GM23338 (cell line): ENCODE data around the gene CRYBG1. TPM values are rescaled to one million over a fixed set of nuclear protein-coding genes. Genes with fewer than 3 reads are reported as not detected.

Experiments used
- ATAC-seq: fragments of 200-7000 bp; cut with Tn5 transposase; 3 replicates; pipeline ENCODE4 v1.9.1; 2020
- DNase-seq: peaks from one replicate; pipeline ENCODE4 v3.0.0-alpha.2; 2015; ENCODE audit warnings: low spot score
- H2AFZ ChIP-seq: fragments of 200-600 bp; sonication (generic); 2 replicates; pipeline ENCODE4 v1.8.0; 2016; ENCODE audit warnings: antibody characterized with exemption, mild to moderate bottlenecking, moderate library complexity
- H3F3A ChIP-seq: fragments of 200-600 bp; sonication (generic); replicated peaks from 2 replicates; pipeline ENCODE4 v1.8.0; 2017; ENCODE audit warnings: antibody characterized with exemption, mixed run types, low read depth
- H3K27ac ChIP-seq: fragments of 200-600 bp; sonication (generic); 2 replicates; pipeline ENCODE4 v1.6.1; 2016; ENCODE audit warnings: low read depth
- H3K27me3 ChIP-seq: fragments of 200-600 bp; sonication (generic); 2 replicates; pipeline ENCODE4 v1.8.0; 2016; ENCODE audit warnings: mild to moderate bottlenecking, mixed run types, moderate library complexity; ENCODE audit not compliant: insufficient read depth
- H3K36me3 ChIP-seq: fragments of 200-600 bp; sonication (generic); 2 replicates; pipeline ENCODE4 v1.8.0; 2016; ENCODE audit warnings: mild to moderate bottlenecking; ENCODE audit not compliant: insufficient read depth
- H3K4me1 ChIP-seq: fragments of 200-600 bp; sonication (generic); 2 replicates; pipeline ENCODE4 v1.8.0; 2016; ENCODE audit warnings: mild to moderate bottlenecking, moderate library complexity; ENCODE audit not compliant: insufficient read depth
- H3K4me2 ChIP-seq: fragments of 200-600 bp; sonication (generic); 2 replicates; pipeline ENCODE4 v1.7.1; 2017; ENCODE audit warnings: mixed run types
- H3K4me3 ChIP-seq: fragments of 200-600 bp; sonication (generic); 2 replicates; pipeline ENCODE4 v1.6.1; 2016; ENCODE audit warnings: mixed run types
- H3K79me2 ChIP-seq: fragments of 200-600 bp; sonication (generic); replicated peaks from 2 replicates; pipeline ENCODE4 v1.8.0; 2017; ENCODE audit warnings: mild to moderate bottlenecking; ENCODE audit not compliant: insufficient read depth
- H3K9me2 ChIP-seq: fragments of 200-600 bp; sonication (generic); 2 replicates; pipeline ENCODE4 v1.8.0; 2017; ENCODE audit not compliant: insufficient read depth
- H4K20me1 ChIP-seq: fragments of 200-600 bp; sonication (generic); replicated peaks from 2 replicates; pipeline ENCODE4 v1.8.0; 2017; ENCODE audit warnings: mild to moderate bottlenecking; ENCODE audit not compliant: insufficient read depth
- H3K27ac Mint-ChIP-seq: 2 replicates; pipeline ENCODE4 v1.8.0; 2020; ENCODE audit warnings: inconsistent platforms, mild to moderate bottlenecking, moderate library complexity, mixed read lengths
- H3K27me3 Mint-ChIP-seq: 3 replicates; pipeline ENCODE4 v1.8.0; 2022; ENCODE audit warnings: low read depth, mild to moderate bottlenecking, moderate library complexity, mixed read lengths, inconsistent platforms; ENCODE audit not compliant: insufficient read depth, poor library complexity
- H3K36me3 Mint-ChIP-seq: 3 replicates; pipeline ENCODE4 v1.8.0; 2021; ENCODE audit warnings: low read depth, mild to moderate bottlenecking, inconsistent platforms, moderate library complexity, mixed read lengths
- H3K4me1 Mint-ChIP-seq: 3 replicates; pipeline ENCODE4 v1.8.0; 2020; ENCODE audit warnings: mild to moderate bottlenecking, inconsistent platforms, mixed read lengths
- H3K4me3 Mint-ChIP-seq: 3 replicates; pipeline ENCODE4 v1.8.0; 2021; ENCODE audit warnings: moderate library complexity, mild to moderate bottlenecking, inconsistent platforms, mixed read lengths
- H3K9me3 Mint-ChIP-seq: 3 replicates; pipeline ENCODE4 v1.8.0; 2020; ENCODE audit warnings: moderate library complexity, mild to moderate bottlenecking, inconsistent platforms, mixed read lengths
- CREB1 ChIP-seq: fragments of 250-450 bp; sonication (Bioruptor Pico); IDR thresholded peaks from 2 replicates; pipeline ENCODE4 v1.5.0; 2020; ENCODE audit warnings: low read depth, mild to moderate bottlenecking, moderate library complexity
- CTCF ChIP-seq, 2 experiments: fragments of 200-600 bp in 1 of 2; sonication (generic) in 1 of 2; conservative IDR thresholded peaks; 2 replicates each; pipeline versions ENCODE4 v1.5.1 to v1.6.1; 2016 to 2017; ENCODE audit warnings: antibody characterized with exemption in 2 of 2, low read depth in 2 of 2, mild to moderate bottlenecking in 2 of 2, moderate library complexity in 1 of 2
- ETS1 ChIP-seq: IDR thresholded peaks from 2 replicates; pipeline ENCODE4 v1.6.1; 2016; ENCODE audit warnings: antibody characterized with exemption
- EZH2 ChIP-seq: fragments of 200-600 bp; sonication (generic); IDR thresholded peaks from one replicate; pipeline ENCODE4 v1.8.0; 2017; ENCODE audit warnings: antibody characterized with exemption, mild to moderate bottlenecking, low read depth; ENCODE audit not compliant: unreplicated experiment
- EZH2phosphoT487 ChIP-seq: fragments of 200-600 bp; sonication (generic); IDR thresholded peaks from one replicate; pipeline ENCODE4 v1.8.1; 2018; ENCODE audit warnings: antibody characterized with exemption; ENCODE audit not compliant: unreplicated experiment
- JUNB ChIP-seq: IDR thresholded peaks from one replicate; pipeline ENCODE4 v1.6.1; 2016; ENCODE audit warnings: antibody characterized with exemption; ENCODE audit not compliant: unreplicated experiment
- NANOG ChIP-seq: IDR thresholded peaks from 2 replicates; pipeline ENCODE4 v1.6.1; 2016; ENCODE audit warnings: antibody characterized with exemption, borderline replicate concordance
- POLR2AphosphoS5 ChIP-seq: IDR thresholded peaks from 2 replicates; pipeline ENCODE4 v1.6.1; 2016; ENCODE audit warnings: antibody characterized with exemption, low read depth
- REST ChIP-seq: IDR thresholded peaks from one replicate; pipeline ENCODE4 v1.6.1; 2018; ENCODE audit warnings: antibody characterized with exemption; ENCODE audit not compliant: unreplicated experiment
- STAT1 ChIP-seq: IDR thresholded peaks from one replicate; pipeline ENCODE4 v1.6.1; 2016; ENCODE audit warnings: antibody characterized with exemption; ENCODE audit not compliant: unreplicated experiment
- ZNF114 ChIP-seq: fragments of 250-450 bp; sonication (Bioruptor Pico); IDR thresholded peaks from 2 replicates; pipeline ENCODE4 v1.5.0; 2020; ENCODE audit warnings: mild to moderate bottlenecking, moderate library complexity
- ZNF331 ChIP-seq: fragments of 250-450 bp; sonication (Bioruptor Pico); IDR thresholded peaks from 2 replicates; pipeline ENCODE4 v1.5.0; 2020; ENCODE audit warnings: low read depth, mild to moderate bottlenecking, moderate library complexity
- ZNF462 ChIP-seq: fragments of 250-450 bp; sonication (Bioruptor Pico); IDR thresholded peaks from 2 replicates; pipeline ENCODE4 v1.5.0; 2020; ENCODE audit warnings: mild to moderate bottlenecking, moderate library complexity
- polyA plus RNA-seq: library from polyadenylated mRNA; unstranded; fragments of >200 nt; fragmentation: Nextera tagmentation; extraction: Ambion mirVana; gene quantifications from 2 replicates; pipeline ENCODE4 v1.2.1, GENCODE V29; 2016
- total RNA-seq: library from RNA; depleted of rRNA; stranded (reverse); fragments of >200 nt; shearing (Covaris generic); gene quantifications from 2 replicates; pipeline ENCODE4 v1.2.3, GENCODE V29; 2014

The CRYBG1 gene
- total and polyA plus RNA-seq, 2 experiments from 2014 or later = 3.7 to 17.2 TPM

- no peak overlapping the region for H3K4me3 Mint-ChIP-seq
- DNase-seq (no peak), ATAC-seq (no peak; the same call in 2 of the 3 replicates)
- Histone ChIP-seq H3K27ac (no peak overlapping the region), H3K4me2 (no peak overlapping the region), H3K4me3 (no peak overlapping the region), H2AFZ (no peak overlapping the region), H3K36me3 (no peaks in the 10 kb centered on the region; the same call in 1 of the 2 replicates), H3K9me2 (no peaks in the 10 kb centered on the region), H3K79me2 (no peaks in the 10 kb centered on the region), H4K20me1 (no peaks in the 10 kb centered on the region), H3F3A (no peaks in the 10 kb centered on the region; the same call in 1 of the 2 replicates), H3K27me3 (no peaks in the 10 kb centered on the region), H3K4me1 (no peaks in the 10 kb centered on the region)
- H3K27ac Mint-ChIP-seq = no peak overlapping the region
- H3K36me3 Mint-ChIP-seq = peaks cover 9% of the 10 kb centered on the region; the same call in 2 of the 3 replicates
- no peak for TF ChIP-seq ZNF114 (CRISPR knock-in tag)
- TF ChIP-seq EZH2 = no peak
- TF ChIP-seq REST = no peak
- no peak for TF ChIP-seq STAT1
- TF ChIP-seq ZNF331 = no peak
- TF ChIP-seq NANOG = no peak
- no peak for TF ChIP-seq CREB1
- TF ChIP-seq JUNB = no peak
- TF ChIP-seq CTCF (conservative IDR thresholded peaks at IDR 0.05; ENCODE audit: low read depth in 2 of 2) = no peak
- TF ChIP-seq POLR2AphosphoS5 = no peak
- TF ChIP-seq ETS1 = no peak
- no peak for TF ChIP-seq EZH2phosphoT487
- TF ChIP-seq ZNF462 = no peak
- no peaks in the 10 kb centered on the region for H3K9me3 Mint-ChIP-seq
- H3K4me1 Mint-ChIP-seq = peaks cover 7% of the 10 kb centered on the region; the same call in 1 of the 3 replicates
- H3K27me3 Mint-ChIP-seq = no peaks in the 10 kb centered on the region
Observed at GRCh38 chr6:106572436-106572835, 211.9 kb downstream of the CRYBG1 start.
